GM18868 (cell line): ENCODE measurements around the gene SLC24A5.

ENCODE experiments used
- ATAC-seq: cut with Tn5 transposase; IDR thresholded peaks from one replicate; pipeline ENCODE4 v1.9.1; 2021; ENCODE audit warnings: mild to moderate bottlenecking, moderate library complexity; ENCODE audit not compliant: unreplicated experiment

SLC24A5 gene

DNA sequence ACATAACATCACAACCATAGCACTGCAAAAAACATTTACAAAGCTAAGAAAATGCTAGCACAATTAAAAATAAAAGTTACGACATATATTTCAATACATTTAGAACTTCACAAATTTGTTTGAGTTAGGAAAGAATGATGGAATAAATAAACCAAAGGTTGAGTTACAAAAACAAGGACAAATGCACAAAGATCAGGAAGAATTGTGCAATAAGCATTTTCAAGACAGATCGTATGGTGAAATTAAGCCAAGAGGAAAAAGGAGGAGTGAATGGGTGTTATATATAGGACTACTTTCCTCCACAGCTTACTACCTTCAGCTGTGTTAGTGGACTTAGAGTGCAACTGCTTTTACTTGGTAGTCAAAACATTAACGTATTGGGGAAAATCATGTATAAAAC lies 64.7 kb downstream of the SLC24A5 start:
- ATAC-seq: no peak

DNA sequence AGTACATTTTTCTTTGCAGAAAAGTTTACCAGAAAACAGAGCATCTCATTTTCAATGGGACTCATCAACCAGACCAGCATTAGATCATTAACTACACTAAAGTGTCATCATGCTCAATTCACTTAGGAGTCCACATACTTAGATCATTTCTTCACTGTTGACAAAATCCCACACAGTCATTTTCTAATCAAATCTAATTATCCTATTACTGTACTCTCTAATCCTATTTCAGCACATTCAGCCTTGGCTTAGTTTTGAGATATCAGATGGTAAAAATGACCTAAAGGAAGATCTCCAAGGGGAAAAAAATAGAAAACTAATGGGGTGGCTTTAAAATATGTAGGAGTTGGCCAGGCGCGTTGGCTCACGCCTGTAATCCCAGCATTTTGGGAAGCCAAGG lies 65.5 kb downstream of the SLC24A5 start:
- ATAC-seq: no peak

DNA sequence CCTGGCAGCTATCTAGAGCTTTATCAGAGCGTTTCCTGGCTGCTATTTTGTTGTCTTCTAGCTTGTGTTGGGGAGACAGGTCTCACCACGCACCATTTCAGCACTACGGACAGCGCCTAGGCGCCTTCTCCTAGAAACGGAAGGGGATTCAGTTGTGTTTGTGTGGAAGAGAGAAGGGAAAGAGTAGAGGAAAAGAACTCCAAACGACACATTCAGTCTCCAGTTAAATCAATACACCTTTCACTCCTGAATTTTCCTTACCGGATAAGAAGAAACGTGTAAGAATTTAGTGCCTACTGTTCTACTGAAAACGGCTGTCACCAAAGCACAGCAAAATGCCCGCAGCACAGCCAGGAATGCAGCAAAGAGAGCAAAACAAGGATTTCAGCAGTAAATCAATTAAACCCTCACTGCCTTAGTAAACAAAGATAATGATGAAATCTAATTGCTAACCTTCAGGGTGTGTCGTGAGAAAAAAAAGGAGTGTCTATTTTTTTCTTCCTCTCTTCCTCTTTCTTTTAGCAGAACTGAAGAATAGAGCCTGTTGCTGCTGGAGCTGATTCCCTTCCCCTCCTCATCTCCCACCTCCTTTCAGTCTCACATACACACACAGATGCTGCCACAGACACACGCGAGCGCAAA lies 70.3 kb downstream of the SLC24A5 start:
- ATAC-seq: no peak

DNA sequence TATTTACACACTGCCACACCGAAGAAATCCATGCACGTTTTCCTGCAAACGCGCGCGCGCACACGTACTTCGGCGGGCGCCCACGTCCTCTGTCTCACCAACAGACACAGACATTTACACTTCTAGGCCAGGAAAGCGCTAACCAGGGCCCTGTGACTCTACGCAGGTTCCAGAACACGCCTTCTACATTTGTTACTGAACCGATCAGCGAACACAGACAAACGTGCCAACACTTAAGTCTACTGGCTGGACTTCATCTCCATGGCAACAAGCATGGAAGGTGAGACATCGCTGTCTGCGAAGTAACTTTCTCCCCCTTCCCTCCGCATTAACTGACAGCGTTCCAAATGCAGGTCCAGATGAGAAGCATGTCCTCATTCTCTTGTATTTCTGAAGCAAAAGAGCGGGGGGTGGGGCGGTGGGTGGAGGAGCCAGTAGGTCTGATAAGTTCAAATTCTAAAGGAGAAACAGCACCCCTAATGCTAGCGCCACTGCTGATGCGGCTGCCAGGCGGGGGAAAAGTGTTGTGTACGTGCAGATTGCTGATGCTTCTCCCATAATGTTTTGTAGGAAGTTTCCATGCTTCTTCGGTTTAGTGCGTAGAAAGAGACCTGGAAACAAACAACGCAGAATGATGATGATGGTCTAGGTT lies 70.9 kb downstream of the SLC24A5 start, which contains the start of gene CTXN2:
CTXN2 (plus strand) TSS at position 92 of the 652 bp plus-strand sequence. CDS start 9,636 bp downstream, outside the sequence.
- ATAC-seq: no peak
